ENCODE data around the gene DOCK11.

The DOCK11 gene

GRCh38 chrX:118593407-118593806 is 97.8 kb downstream of the DOCK11 start:
- no CpG with 5 or more reads among the region's 3 CpGs for WGBS, 2 experiments (ENCODE audit: insufficient coverage in 2 of 2)
- Histone ChIP-seq H3K27ac (ENCODE audit: low read depth, low read length, severe bottlenecking) (no peak overlapping the region), H3K4me1 (ENCODE audit: control insufficient read depth, insufficient read depth, low read length, poor library complexity, severe bottlenecking) (no peaks in the 10 kb centered on the region), H3K36me3 (ENCODE audit: control insufficient read depth, insufficient read depth, low read length) (peaks cover 2% of the 10 kb centered on the region), H3K4me3 (ENCODE audit: extremely low read depth, insufficient read depth, low read length, poor library complexity, severe bottlenecking) (no peak overlapping the region), H3K9me3 (ENCODE audit: control insufficient read depth, low read length) (no peaks in the 10 kb centered on the region)

- no peaks in the 10 kb centered on the region for H3K9me3 ChIP-seq (ENCODE audit: control insufficient read depth, low read length)
- H3K27ac ChIP-seq (ENCODE audit: low read depth, low read length, severe bottlenecking): no peak overlapping the region
- H3K4me3 ChIP-seq (ENCODE audit: extremely low read depth, insufficient read depth, low read length, poor library complexity, severe bottlenecking): no peak overlapping the region
- 100% methylated on average over 1 to 2 of the region's 4 CpGs for WGBS, 2 experiments (ENCODE audit: insufficient coverage in 2 of 2)
- no peaks in the 10 kb centered on the region for H3K4me1 ChIP-seq (ENCODE audit: control insufficient read depth, insufficient read depth, low read length, poor library complexity, severe bottlenecking)
- H3K36me3 ChIP-seq (ENCODE audit: control insufficient read depth, insufficient read depth, low read length): no peaks in the 10 kb centered on the region
Observed at GRCh38 chrX:118594697-118595420, 99.2 kb downstream of the DOCK11 start.

- H3K4me1 ChIP-seq (ENCODE audit: control insufficient read depth, insufficient read depth, low read length, poor library complexity, severe bottlenecking): no peaks in the 10 kb centered on the region
- no peaks in the 10 kb centered on the region for H3K36me3 ChIP-seq (ENCODE audit: control insufficient read depth, insufficient read depth, low read length)
- no peak overlapping the region for H3K4me3 ChIP-seq (ENCODE audit: extremely low read depth, insufficient read depth, low read length, poor library complexity, severe bottlenecking)
- H3K27ac ChIP-seq (ENCODE audit: low read depth, low read length, severe bottlenecking): no peak overlapping the region
- WGBS, 2 experiments (ENCODE audit: insufficient coverage in 2 of 2): 96% methylated on average over 4 of the region's 7 CpGs; no CpG with 5 or more reads in 1 of the 2 experiments
- H3K9me3 ChIP-seq (ENCODE audit: control insufficient read depth, low read length): no peaks in the 10 kb centered on the region
Observed at GRCh38 chrX:118595501-118596042, 100.0 kb downstream of the DOCK11 start.

GRCh38 chrX:118596390-118596789 is 100.8 kb downstream of the DOCK11 start:
- Histone ChIP-seq H3K4me3 (ENCODE audit: extremely low read depth, insufficient read depth, low read length, poor library complexity, severe bottlenecking) (no peak overlapping the region), H3K4me1 (ENCODE audit: control insufficient read depth, insufficient read depth, low read length, poor library complexity, severe bottlenecking) (no peaks in the 10 kb centered on the region), H3K9me3 (ENCODE audit: control insufficient read depth, low read length) (no peaks in the 10 kb centered on the region), H3K27ac (ENCODE audit: low read depth, low read length, severe bottlenecking) (no peak overlapping the region), H3K36me3 (ENCODE audit: control insufficient read depth, insufficient read depth, low read length) (no peaks in the 10 kb centered on the region)

- H3K4me1 ChIP-seq (ENCODE audit: control insufficient read depth, insufficient read depth, low read length, poor library complexity, severe bottlenecking): no peaks in the 10 kb centered on the region
- no peaks in the 10 kb centered on the region for H3K9me3 ChIP-seq (ENCODE audit: control insufficient read depth, low read length)
- no peak overlapping the region for H3K27ac ChIP-seq (ENCODE audit: low read depth, low read length, severe bottlenecking)
- 37 to 40% methylated on average over 3 to 4 of the region's 7 CpGs for WGBS, 2 experiments (ENCODE audit: insufficient coverage in 2 of 2)
- no peak overlapping the region for H3K4me3 ChIP-seq (ENCODE audit: extremely low read depth, insufficient read depth, low read length, poor library complexity, severe bottlenecking)
- H3K36me3 ChIP-seq (ENCODE audit: control insufficient read depth, insufficient read depth, low read length): no peaks in the 10 kb centered on the region
Observed at GRCh38 chrX:118603981-118604380, 108.4 kb downstream of the DOCK11 start.

GRCh38 chrX:118612290-118612689 is 116.7 kb downstream of the DOCK11 start:
- Histone ChIP-seq H3K4me1 (ENCODE audit: control insufficient read depth, insufficient read depth, low read length, poor library complexity, severe bottlenecking) (no peaks in the 10 kb centered on the region), H3K9me3 (ENCODE audit: control insufficient read depth, low read length) (no peaks in the 10 kb centered on the region), H3K27ac (ENCODE audit: low read depth, low read length, severe bottlenecking) (no peak overlapping the region), H3K36me3 (ENCODE audit: control insufficient read depth, insufficient read depth, low read length) (peaks cover 4% of the 10 kb centered on the region), H3K4me3 (ENCODE audit: extremely low read depth, insufficient read depth, low read length, poor library complexity, severe bottlenecking) (no peak overlapping the region)
- no CpG with 5 or more reads among the region's 2 CpGs for WGBS, 2 experiments (ENCODE audit: insufficient coverage in 2 of 2)

- Histone ChIP-seq H3K27ac (ENCODE audit: low read depth, low read length, severe bottlenecking) (no peak overlapping the region), H3K4me3 (ENCODE audit: extremely low read depth, insufficient read depth, low read length, poor library complexity, severe bottlenecking) (no peak overlapping the region), H3K4me1 (ENCODE audit: control insufficient read depth, insufficient read depth, low read length, poor library complexity, severe bottlenecking) (no peaks in the 10 kb centered on the region), H3K9me3 (ENCODE audit: control insufficient read depth, low read length) (no peaks in the 10 kb centered on the region), H3K36me3 (ENCODE audit: control insufficient read depth, insufficient read depth, low read length) (peaks cover 4% of the 10 kb centered on the region)
- WGBS, 2 experiments (ENCODE audit: insufficient coverage in 2 of 2): no CpG with 5 or more reads among the region's 1 CpG
Observed at GRCh38 chrX:118614150-118614549, 118.5 kb downstream of the DOCK11 start.

- Histone ChIP-seq H3K36me3 (ENCODE audit: control insufficient read depth, insufficient read depth, low read length) (peaks cover 4% of the 10 kb centered on the region), H3K9me3 (ENCODE audit: control insufficient read depth, low read length) (no peaks in the 10 kb centered on the region), H3K4me3 (ENCODE audit: extremely low read depth, insufficient read depth, low read length, poor library complexity, severe bottlenecking) (no peak overlapping the region), H3K4me1 (ENCODE audit: control insufficient read depth, insufficient read depth, low read length, poor library complexity, severe bottlenecking) (no peaks in the 10 kb centered on the region), H3K27ac (ENCODE audit: low read depth, low read length, severe bottlenecking) (no peak overlapping the region)
- no CpG with 5 or more reads among the region's 3 CpGs for WGBS, 2 experiments (ENCODE audit: insufficient coverage in 2 of 2)
Observed at GRCh38 chrX:118615141-118615540, 119.5 kb downstream of the DOCK11 start.

GRCh38 chrX:118621081-118621759 is 125.6 kb downstream of the DOCK11 start:
- no peak overlapping the region for H3K27ac ChIP-seq (ENCODE audit: low read depth, low read length, severe bottlenecking)
- WGBS, 2 experiments (ENCODE audit: insufficient coverage in 2 of 2): no CpG with 5 or more reads among the region's 8 CpGs
- no peak overlapping the region for H3K4me3 ChIP-seq (ENCODE audit: extremely low read depth, insufficient read depth, low read length, poor library complexity, severe bottlenecking)
- no peaks in the 10 kb centered on the region for H3K4me1 ChIP-seq (ENCODE audit: control insufficient read depth, insufficient read depth, low read length, poor library complexity, severe bottlenecking)
- H3K9me3 ChIP-seq (ENCODE audit: control insufficient read depth, low read length): no peaks in the 10 kb centered on the region
- no peaks in the 10 kb centered on the region for H3K36me3 ChIP-seq (ENCODE audit: control insufficient read depth, insufficient read depth, low read length)

- Histone ChIP-seq H3K36me3 (ENCODE audit: control insufficient read depth, insufficient read depth, low read length) (no peaks in the 10 kb centered on the region), H3K9me3 (ENCODE audit: control insufficient read depth, low read length) (no peaks in the 10 kb centered on the region), H3K4me3 (ENCODE audit: extremely low read depth, insufficient read depth, low read length, poor library complexity, severe bottlenecking) (no peak overlapping the region), H3K27ac (ENCODE audit: low read depth, low read length, severe bottlenecking) (no peak overlapping the region), H3K4me1 (ENCODE audit: control insufficient read depth, insufficient read depth, low read length, poor library complexity, severe bottlenecking) (no peaks in the 10 kb centered on the region)
- 90% methylated on average over 2 of the region's 3 CpGs; no CpG with 5 or more reads in 1 of the 2 experiments for WGBS, 2 experiments (ENCODE audit: insufficient coverage in 2 of 2)
Observed at GRCh38 chrX:118623062-118623461, 127.4 kb downstream of the DOCK11 start.

- H3K4me3 ChIP-seq (ENCODE audit: extremely low read depth, insufficient read depth, low read length, poor library complexity, severe bottlenecking): no peak overlapping the region
- no peak overlapping the region for H3K27ac ChIP-seq (ENCODE audit: low read depth, low read length, severe bottlenecking)
- no peaks in the 10 kb centered on the region for H3K4me1 ChIP-seq (ENCODE audit: control insufficient read depth, insufficient read depth, low read length, poor library complexity, severe bottlenecking)
- H3K9me3 ChIP-seq (ENCODE audit: control insufficient read depth, low read length): no peaks in the 10 kb centered on the region
- H3K36me3 ChIP-seq (ENCODE audit: control insufficient read depth, insufficient read depth, low read length): peaks cover 3% of the 10 kb centered on the region
- WGBS, 2 experiments (ENCODE audit: insufficient coverage in 2 of 2): 80 to 84% methylated on average over 1 to 3 of the region's 4 CpGs
Observed at GRCh38 chrX:118626346-118626745, 130.7 kb downstream of the DOCK11 start.

All from mesodermal cell (in vitro differentiated cells).